ENCODE data around the gene PDE7B.

- TF ChIP-seq EP300 (IDR thresholded peaks at IDR 0.05): no peak
- TF ChIP-seq CTCF (IDR thresholded peaks at IDR 0.05): no peak
These were observed 358.0 kb downstream of the PDE7B start for GRCh38 chr6:136209496-136209895.
